Subcutaneous abdominal adipose tissue (tissue), 5 donors: ENCODE measurements around the gene ALG10.
"Not testable (repeated sequence)": the region's sequence is repeated elsewhere in the genome, so short reads cannot be mapped to it uniquely, and the experiment has no call there.

Source experiments
- H3K27ac ChIP-seq: one replicate; pipeline ENCODE4 v1.7.0; 2013; ENCODE audit warnings: low read depth, mild to moderate bottlenecking, inconsistent platforms, low read length, moderate library complexity
- H3K27me3 ChIP-seq, 5 donors: one replicate each; pipeline ENCODE4 v1.7.0; 2013; ENCODE audit warnings: low read length in 5 of 5, inconsistent platforms in 1 of 5; ENCODE audit not compliant: control insufficient read depth in 5 of 5, insufficient read depth in 4 of 5
- H3K36me3 ChIP-seq, 5 donors: one replicate each; pipeline ENCODE4 v1.7.0; 2013; ENCODE audit warnings: low read length in 5 of 5; ENCODE audit not compliant: control insufficient read depth in 5 of 5, insufficient read depth in 5 of 5
- H3K4me1 ChIP-seq, 5 donors: one replicate each; pipeline ENCODE4 v1.7.0; 2013; ENCODE audit warnings: low read length in 5 of 5, mild to moderate bottlenecking in 3 of 5, moderate library complexity in 1 of 5; ENCODE audit not compliant: control insufficient read depth in 5 of 5, insufficient read depth in 5 of 5
- H3K4me3 ChIP-seq, 5 donors: one replicate each; pipeline ENCODE4 v1.7.0; 2013; ENCODE audit warnings: low read length in 5 of 5, low read depth in 1 of 5
- H3K9ac ChIP-seq, 5 donors: one replicate each; pipeline ENCODE4 v1.7.0; 2013; ENCODE audit warnings: low read length in 5 of 5, mild to moderate bottlenecking in 4 of 5, moderate library complexity in 3 of 5
- H3K9me3 ChIP-seq, 5 donors: one replicate each; pipeline ENCODE4 v1.7.0; 2013; ENCODE audit warnings: low read length in 5 of 5; ENCODE audit not compliant: control insufficient read depth in 5 of 5
- donor health status: healthy.
- donor health status: healthy.
- donor health status: healthy.
- donor health status: healthy.
- donor health status: healthy.

The ALG10 gene

GRCh38 chr12:34027661-34028060, 5.4 kb downstream of the ALG10 start:
- H3K9me3 ChIP-seq, H3K9ac ChIP-seq, H3K36me3 ChIP-seq, H3K27me3 ChIP-seq, H3K4me1 ChIP-seq, H3K27ac ChIP-seq, H3K4me3 ChIP-seq: not testable (repeated sequence)

DNA sequence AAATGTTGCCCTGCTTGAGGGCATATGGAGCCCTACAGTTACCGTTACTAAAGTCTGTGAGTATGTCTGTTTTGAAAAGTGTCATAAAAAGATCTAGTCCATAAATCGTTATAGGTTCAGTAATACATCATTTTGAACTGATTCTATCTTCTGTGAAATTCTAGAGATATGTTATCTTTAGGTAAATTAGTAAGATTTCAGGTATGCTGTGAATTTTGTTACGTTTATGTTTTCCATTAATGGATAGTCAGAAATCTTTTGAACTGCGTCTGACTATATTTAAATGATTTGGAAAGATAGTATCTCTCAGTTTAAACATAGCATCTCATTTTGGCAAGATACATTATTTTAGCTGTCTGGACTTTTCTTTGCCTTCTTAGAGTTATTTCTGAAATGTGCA, 8.3 kb downstream of the ALG10 start:
- H3K27ac ChIP-seq = no peak overlapping the region

DNA sequence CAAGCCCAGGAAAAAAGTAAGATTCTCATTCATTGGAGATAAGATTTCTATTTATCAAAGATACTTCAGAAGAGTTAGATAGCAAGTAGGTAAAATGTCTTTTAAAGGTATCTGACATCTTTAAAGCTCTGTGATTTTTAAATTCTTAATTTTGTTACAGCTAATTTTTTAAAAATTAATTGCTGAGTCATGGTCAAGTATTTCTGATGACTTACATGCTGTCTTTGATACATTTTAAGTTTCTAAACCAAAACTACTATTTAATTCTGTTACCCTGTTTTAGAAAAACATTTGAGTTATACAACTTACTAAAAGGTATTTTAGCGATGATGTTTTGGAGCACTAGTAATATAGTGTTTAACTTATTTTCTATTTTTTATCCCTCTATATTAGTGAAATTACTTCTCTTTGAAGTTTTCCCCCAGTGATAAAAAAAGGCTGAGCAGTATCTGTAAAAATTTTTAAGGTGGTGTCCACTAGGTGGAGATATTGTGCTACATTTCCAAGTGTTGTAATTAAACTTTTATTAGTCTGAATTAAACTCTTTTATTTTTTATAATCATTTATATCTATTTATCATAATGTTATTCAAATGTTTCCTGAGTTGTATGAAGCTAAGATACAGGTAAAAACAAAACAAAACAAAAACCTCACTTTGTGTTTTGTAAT, 11.5 kb downstream of the ALG10 start:
- H3K36me3 ChIP-seq = no peaks in the 10 kb centered on the region
- no peak overlapping the region for H3K9ac ChIP-seq
- no peaks in the 10 kb centered on the region for H3K27me3 ChIP-seq
- no peaks in the 10 kb centered on the region for H3K9me3 ChIP-seq
- H3K4me1 ChIP-seq = no peaks in the 10 kb centered on the region
- H3K27ac ChIP-seq = no peak overlapping the region
- no peak overlapping the region for H3K4me3 ChIP-seq

More for the DNA sequence above, 8.3 kb downstream of the ALG10 start:
- no peak overlapping the region for H3K4me3 ChIP-seq
- no peaks in the 10 kb centered on the region for H3K9me3 ChIP-seq
- peaks cover 0 to 3% (median 0%) of the 10 kb centered on the region in 5 donors for H3K4me1 ChIP-seq
- no peak overlapping the region for H3K9ac ChIP-seq
- no peaks in the 10 kb centered on the region for H3K36me3 ChIP-seq
- H3K27me3 ChIP-seq = no peaks in the 10 kb centered on the region

- not testable (repeated sequence) for H3K9me3 ChIP-seq, H3K27ac ChIP-seq, H3K9ac ChIP-seq, H3K4me3 ChIP-seq, H3K27me3 ChIP-seq, H3K4me1 ChIP-seq, H3K36me3 ChIP-seq
Observed at GRCh38 chr12:34038357-34038756, 16.1 kb downstream of the ALG10 start.

- H3K4me1 ChIP-seq = no peaks in the 10 kb centered on the region
- no peak overlapping the region for H3K4me3 ChIP-seq
- no peak overlapping the region for H3K9ac ChIP-seq
- H3K27me3 ChIP-seq = no peaks in the 10 kb centered on the region
- H3K27ac ChIP-seq = no peak overlapping the region
- H3K9me3 ChIP-seq = peaks cover 0 to 5% (median 3%) of the 10 kb centered on the region in 5 donors
- H3K36me3 ChIP-seq = no peaks in the 10 kb centered on the region
Observed at GRCh38 chr12:34046570-34046969, 24.3 kb downstream of the ALG10 start.

- not testable (repeated sequence) for H3K4me1 ChIP-seq, H3K9me3 ChIP-seq, H3K4me3 ChIP-seq, H3K36me3 ChIP-seq, H3K27me3 ChIP-seq, H3K9ac ChIP-seq, H3K27ac ChIP-seq
Observed at GRCh38 chr12:34047855-34048254, 25.6 kb downstream of the ALG10 start.

DNA sequence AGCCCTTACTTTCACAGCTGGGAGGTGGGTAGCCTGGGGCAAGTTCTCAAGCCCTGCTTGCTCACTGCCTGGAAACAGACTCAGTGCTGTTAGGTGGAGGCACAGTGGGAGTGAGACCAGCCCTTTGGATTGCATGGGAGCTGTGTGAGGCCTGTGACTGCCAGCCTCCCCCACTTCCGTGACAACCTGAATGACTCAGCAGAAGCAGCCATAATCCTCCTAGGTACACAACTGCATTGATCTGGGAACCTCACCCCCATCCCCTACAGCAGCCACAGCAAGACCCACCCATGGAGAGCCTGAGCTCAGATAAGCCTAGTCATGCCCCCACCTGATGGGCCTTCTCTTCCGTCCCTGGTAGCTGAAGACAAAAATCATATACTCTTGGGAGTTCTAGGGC, 26.4 kb downstream of the ALG10 start:
- H3K27me3 ChIP-seq = no peaks in the 10 kb centered on the region
- H3K9ac ChIP-seq = no peak overlapping the region
- H3K4me1 ChIP-seq = no peaks in the 10 kb centered on the region
- no peak overlapping the region for H3K4me3 ChIP-seq
- H3K9me3 ChIP-seq = peaks cover 0 to 5% (median 3%) of the 10 kb centered on the region in 5 donors
- no peaks in the 10 kb centered on the region for H3K36me3 ChIP-seq
- no peak overlapping the region for H3K27ac ChIP-seq

GRCh38 chr12:34051486-34051885, 29.2 kb downstream of the ALG10 start:
- no peaks in the 10 kb centered on the region for H3K27me3 ChIP-seq
- H3K9ac ChIP-seq = no peak overlapping the region
- H3K4me3 ChIP-seq = no peak overlapping the region
- H3K4me1 ChIP-seq = no peaks in the 10 kb centered on the region
- no peak overlapping the region for H3K27ac ChIP-seq
- no peaks in the 10 kb centered on the region for H3K36me3 ChIP-seq
- H3K9me3 ChIP-seq = peaks cover 0 to 5% (median 0%) of the 10 kb centered on the region in 5 donors

DNA sequence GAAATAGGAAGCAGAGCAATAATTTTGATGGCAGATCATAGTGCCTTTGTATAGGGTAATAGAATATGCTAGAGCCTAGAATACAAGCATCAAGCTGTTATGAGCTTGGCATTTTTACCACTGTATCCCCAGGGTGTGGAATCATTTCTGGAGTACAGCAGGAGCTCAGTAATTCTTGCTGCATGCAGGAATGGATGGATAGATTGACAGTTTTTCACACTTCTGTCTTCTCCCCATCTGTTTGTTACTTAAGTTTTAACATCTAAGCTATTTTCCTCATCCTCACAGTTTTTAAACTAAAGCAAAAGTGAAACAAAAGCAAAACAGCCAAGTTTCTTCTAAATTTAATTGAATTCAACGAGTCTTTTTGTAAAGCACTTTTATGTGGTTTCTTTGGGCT, 32.6 kb downstream of the ALG10 start:
- Histone ChIP-seq H3K4me3 (no peak overlapping the region), H3K27ac (no peak overlapping the region), H3K36me3 (no peaks in the 10 kb centered on the region)

More for the DNA sequence above, 32.6 kb downstream of the ALG10 start:
- no peaks in the 10 kb centered on the region for H3K4me1 ChIP-seq
- peaks cover 0 to 2% (median 0%) of the 10 kb centered on the region in 5 donors for H3K9me3 ChIP-seq
- H3K27me3 ChIP-seq = no peaks in the 10 kb centered on the region
- H3K9ac ChIP-seq = no peak overlapping the region
